IMR-90 (cell line): ENCODE data around the gene SLC52A1. TPM values are rescaled to one million over a fixed set of nuclear protein-coding genes. Genes with fewer than 3 reads are reported as not detected.

Source experiments
- ATAC-seq: fragments of 200-7000 bp; cut with Tn5 transposase; 2 replicates; pipeline ENCODE4 v1.9.1; 2020; ENCODE audit warnings: low read depth, mild to moderate bottlenecking, moderate library complexity
- BruUV-seq: library from RNA; stranded (reverse); fragments of 400-500 nt; replicated peaks from 2 replicates; lab custom pipeline; 2021; lab: Mats Ljungman, UMichigan
- CTCF ChIA-PET: fragments of 300-600 bp; formaldehyde crosslinking; extraction: SDS; loops from one replicate; lab custom pipeline; 2021; ENCODE audit warnings: antibody characterized with exemption; lab: Yijun Ruan, JAX
- POLR2A ChIA-PET: fragments of 300-600 bp; sonication (Branson Sonifier 250); formaldehyde crosslinking; loops from one replicate; lab custom pipeline; 2022; ENCODE audit warnings: antibody characterized with exemption; ENCODE audit not compliant: unreplicated experiment; lab: Charles Lee
- DNase-seq: peaks from one replicate; pipeline ENCODE4 v3.0.0; 2013
- H2AFZ ChIP-seq: replicated peaks from 2 replicates; pipeline ENCODE3; 2013; ENCODE audit warnings: low read length, mild to moderate bottlenecking; ENCODE audit not compliant: poor library complexity
- H2AK5ac ChIP-seq: 2 replicates; pipeline ENCODE4 v1.6.1; 2013; ENCODE audit warnings: low read depth, low read length, inconsistent platforms
- H2AK9ac ChIP-seq: replicated peaks from 2 replicates; pipeline ENCODE3; 2013; ENCODE audit warnings: mild to moderate bottlenecking, low read depth, low read length, moderate library complexity; ENCODE audit not compliant: poor library complexity
- H2BK120ac ChIP-seq: 2 replicates; pipeline ENCODE4 v1.6.1; 2013; ENCODE audit warnings: low read depth, low read length, inconsistent platforms
- H2BK15ac ChIP-seq: 3 replicates; pipeline ENCODE4 v1.6.1; 2013; ENCODE audit warnings: low read depth, low read length, inconsistent platforms
- H2BK20ac ChIP-seq: 2 replicates; pipeline ENCODE4 v1.6.1; 2013; ENCODE audit warnings: low read depth, mild to moderate bottlenecking, inconsistent platforms, low read length, moderate library complexity
- H2BK5ac ChIP-seq: 2 replicates; pipeline ENCODE4 v1.6.1; 2013; ENCODE audit warnings: mild to moderate bottlenecking, low read depth, low read length, inconsistent platforms; ENCODE audit not compliant: poor library complexity, severe bottlenecking
- H3K14ac ChIP-seq: replicated peaks from 2 replicates; pipeline ENCODE4 v1.6.1; 2013; ENCODE audit warnings: low read depth, low read length, inconsistent platforms
- H3K18ac ChIP-seq: 2 replicates; pipeline ENCODE4 v1.6.1; 2013; ENCODE audit warnings: low read depth, low read length, control low read depth
- H3K23ac ChIP-seq: 2 replicates; pipeline ENCODE4 v1.6.1; 2013; ENCODE audit warnings: low read depth, low read length, inconsistent platforms
- H3K27ac ChIP-seq: 2 replicates; pipeline ENCODE4 v1.5.1; 2013; ENCODE audit warnings: mild to moderate bottlenecking, control low read depth, low read length; ENCODE audit not compliant: insufficient read depth
- H3K27me3 ChIP-seq: 2 replicates; pipeline ENCODE4 v1.6.1; 2013; ENCODE audit warnings: low read length; ENCODE audit not compliant: control insufficient read depth, insufficient read depth
- H3K36me3 ChIP-seq: 2 replicates; pipeline ENCODE4 v1.6.1; 2013; ENCODE audit warnings: low read length, mixed read lengths; ENCODE audit not compliant: control insufficient read depth, insufficient read depth
- H3K4ac ChIP-seq: 2 replicates; pipeline ENCODE4 v1.6.1; 2013; ENCODE audit warnings: low read depth, low read length, inconsistent platforms
- H3K4me1 ChIP-seq: 2 replicates; pipeline ENCODE4 v1.6.1; 2013; ENCODE audit warnings: low read length, mixed read lengths; ENCODE audit not compliant: control insufficient read depth, insufficient read depth
- H3K4me2 ChIP-seq: 2 replicates; pipeline ENCODE4 v1.6.1; 2013; ENCODE audit warnings: low read depth, mild to moderate bottlenecking, control low read depth, low read length, moderate library complexity
- H3K4me3 ChIP-seq: 2 replicates; pipeline ENCODE4 v1.5.1; 2013; ENCODE audit warnings: low read depth, mild to moderate bottlenecking, control low read depth, low read length, moderate library complexity; ENCODE audit not compliant: insufficient read depth
- H3K56ac ChIP-seq: 2 replicates; pipeline ENCODE4 v1.6.1; 2013; ENCODE audit warnings: low read length, inconsistent platforms; ENCODE audit not compliant: insufficient read depth; ENCODE audit errors: extremely low read depth
- H3K79me1 ChIP-seq, 2 experiments: 2 replicates each; pipeline ENCODE4 v1.6.1; 2013; ENCODE audit warnings: low read length in 2 of 2, inconsistent platforms in 1 of 2, low read depth in 1 of 2
- H3K9ac ChIP-seq: 2 replicates; pipeline ENCODE4 v1.6.1; 2013; ENCODE audit warnings: low read depth, low read length, control low read depth
- H3K9me1 ChIP-seq: 2 replicates; pipeline ENCODE4 v1.6.1; 2013; ENCODE audit warnings: low read length, inconsistent platforms; ENCODE audit not compliant: insufficient read depth
- H3K9me3 ChIP-seq: 2 replicates; pipeline ENCODE4 v1.6.1; 2013; ENCODE audit warnings: low read length; ENCODE audit not compliant: control insufficient read depth, insufficient read depth
- H4K20me1 ChIP-seq: 2 replicates; pipeline ENCODE4 v1.6.1; 2013; ENCODE audit warnings: low read length, inconsistent platforms; ENCODE audit not compliant: insufficient read depth
- H4K5ac ChIP-seq: 2 replicates; pipeline ENCODE4 v1.6.1; 2013; ENCODE audit warnings: mild to moderate bottlenecking, low read depth, low read length, control low read depth
- H4K8ac ChIP-seq, 2 experiments: 2 replicates each; pipeline ENCODE4 v1.6.1; 2013; ENCODE audit warnings: low read depth in 2 of 2, low read length in 2 of 2, control low read depth in 1 of 2, inconsistent platforms in 1 of 2
- H4K91ac ChIP-seq: 2 replicates; pipeline ENCODE4 v1.6.1; 2013; ENCODE audit warnings: low read depth, low read length, inconsistent platforms; ENCODE audit not compliant: insufficient read depth
- BHLHE40 ChIP-seq: fragments of 150-350 bp; IDR thresholded peaks from 2 replicates; pipeline ENCODE4 v1.6.1; 2016; ENCODE audit warnings: mild to moderate bottlenecking, low read depth, low read length
- CHD1 ChIP-seq: IDR thresholded peaks from 2 replicates; pipeline ENCODE4 v1.6.1; 2012; ENCODE audit warnings: low read depth, low read length, improper control_type of control experiment
- ELK1 ChIP-seq: fragments of 150-350 bp; IDR thresholded peaks from 2 replicates; pipeline ENCODE4 v1.6.1; 2016; ENCODE audit warnings: low read depth, mild to moderate bottlenecking, low read length, moderate library complexity, borderline replicate concordance
- FOS ChIP-seq: fragments of 150-350 bp; IDR thresholded peaks from 2 replicates; pipeline ENCODE4 v1.6.1; 2016; ENCODE audit warnings: low read depth, low read length
- MAFK ChIP-seq: IDR thresholded peaks from 2 replicates; pipeline ENCODE4 v1.6.1; 2012; ENCODE audit warnings: low read depth, low read length, improper control_type of control experiment
- MAZ ChIP-seq: IDR thresholded peaks from 2 replicates; pipeline ENCODE4 v1.6.1; 2012; ENCODE audit warnings: low read depth, mild to moderate bottlenecking, low read length, improper control_type of control experiment, moderate library complexity, borderline replicate concordance
- POLR2A ChIP-seq: IDR thresholded peaks from 2 replicates; pipeline ENCODE4 v1.6.1; 2012; ENCODE audit warnings: mild to moderate bottlenecking, low read depth, low read length
- RAD21 ChIP-seq: IDR thresholded peaks from 2 replicates; pipeline ENCODE4 v1.6.1; 2012; ENCODE audit warnings: low read length, improper control_type of control experiment
- RCOR1 ChIP-seq: IDR thresholded peaks from 2 replicates; pipeline ENCODE4 v1.6.1; 2012; ENCODE audit warnings: mild to moderate bottlenecking, low read length, improper control_type of control experiment; ENCODE audit not compliant: insufficient replicate concordance
- RFX5 ChIP-seq: IDR thresholded peaks from 2 replicates; pipeline ENCODE4 v1.8.0; 2012; ENCODE audit warnings: low read depth, mild to moderate bottlenecking, low read length, moderate library complexity
- SMC3 ChIP-seq: fragments of 150-350 bp; IDR thresholded peaks from 2 replicates; pipeline ENCODE4 v1.6.1; 2016; ENCODE audit warnings: low read depth, mild to moderate bottlenecking, antibody characterized with exemption, low read length, moderate library complexity
- WGBS, 2 experiments: methylation state at CpG; one replicate each; pipeline versions ENCODE4 v1.1.5 to v1.1.7; 2013; ENCODE audit warnings: missing lambda C conversion rate in 2 of 2; ENCODE audit not compliant: insufficient read length in 1 of 2; ENCODE audit errors: extremely low coverage in 2 of 2; 5-methylcytosine and 5-hydroxymethylcytosine counted together
- dilution Hi-C: fragments of 300-500 bp; cut with HindIII; formaldehyde crosslinking; loops from one replicate; pipeline ENCODE4 v1.14.3; 2018; ENCODE audit warnings: low sequenced_read_pairs; ENCODE audit not compliant: unreplicated experiment
- in situ Hi-C: fragments of 300-500 bp; cut with MboI; formaldehyde crosslinking; loops from 3 replicates; pipeline ENCODE4 v1.14.3; 2019; ENCODE audit warnings: low sequenced_read_pairs, inconsistent platforms, mixed read lengths
- intact Hi-C: fragments of 100-400 bp; cut with micrococcal nuclease; formaldehyde crosslinking; loops from 2 replicates; pipeline ENCODE4 v1.10.0; 2022
- polyA plus RNA-seq, 3 experiments: library from polyadenylated mRNA; depleted of rRNA; stranded (reverse); fragments of >200 nt; gene quantifications; 2 replicates each; pipeline ENCODE4 v1.2.3, GENCODE V29; 2012; ENCODE audit warnings: low replicate concordance in 1 of 3
- total RNA-seq: library from RNA; depleted of rRNA; stranded (reverse); fragments of >200 nt; gene quantifications from 2 replicates; pipeline ENCODE4 v1.2.3, GENCODE V29; 2012

The SLC52A1 gene
- total and polyA plus RNA-seq, 2 of the 4 experiments (the other 2 are of a cell fraction) = not detected

GRCh38 chr17:4998732-4999429 lies 36.3 kb downstream of the SLC52A1 start:
- in situ Hi-C loops (no loop called here), intact Hi-C loops (no loop called here), dilution Hi-C loops (no loop called here)
- Histone ChIP-seq H3K4ac (peak overlapping the region; percentile 93), H4K8ac (peak overlapping the region in 1 of 2 experiments; percentile 77; a peak in 2 of 4 replicates), H3K4me3 (peak overlapping the region; percentile 96), H2BK20ac (no peak overlapping the region), H2AFZ (peak overlapping the region; percentile 92), H4K91ac (peak overlapping the region; percentile 82; the same call in 1 of the 2 replicates), H4K20me1 (peaks cover 26% of the 10 kb centered on the region), H2BK15ac (0 out of 3 replicates have a peak overlapping the region, but pooled peaks have one; percentile 7), H2BK120ac (no peak overlapping the region), H3K14ac (peak overlapping the region; percentile 88), H2AK9ac (peak overlapping the region; percentile 97), H3K79me1 (peaks cover 28 to 51% of the 10 kb centered on the region in 2 experiments), H3K4me1 (peaks cover 21% of the 10 kb centered on the region), H3K9ac (peak overlapping the region; percentile 89), H2BK5ac (peak overlapping the region; percentile 78), H4K5ac (peak overlapping the region; percentile 14; the same call in 1 of the 2 replicates), H2AK5ac (peak overlapping the region; percentile 91), H3K27me3 (no peaks in the 10 kb centered on the region), H3K23ac (peak overlapping the region; percentile 91), H3K9me1 (peaks cover 18% of the 10 kb centered on the region), H3K27ac (peak overlapping the region; percentile 76), H3K56ac (no peak overlapping the region; the same call in 1 of the 2 replicates), H3K18ac (no peak overlapping the region; the same call in 1 of the 2 replicates), H3K9me3 (no peaks in the 10 kb centered on the region), H3K36me3 (peaks cover 30% of the 10 kb centered on the region), H3K4me2 (peak overlapping the region; percentile 96)
- no peak for DNase-seq
- no peak for ATAC-seq
- no peak for TF ChIP-seq MAFK
- TF ChIP-seq RFX5 = no peak
- TF ChIP-seq BHLHE40 = no peak
- TF ChIP-seq MAZ = no peak
- TF ChIP-seq SMC3 = no peak
- TF ChIP-seq ELK1 = no peak
- TF ChIP-seq CHD1 = no peak
- TF ChIP-seq FOS = no peak
- TF ChIP-seq RCOR1 = no peak
- TF ChIP-seq RAD21 = no peak
- no peak for TF ChIP-seq POLR2A
- CTCF ChIA-PET = no interaction called here
- no TSS peak for BruUV-seq
- 10% methylated on average over 2 of the region's 14 CpGs; no CpG with 5 or more reads in 1 of the 2 experiments for WGBS, 2 experiments
- POLR2A ChIA-PET = no interaction called here
